ENCODE data around the gene ALDH3A2. TPM values are rescaled to one million over a fixed set of nuclear protein-coding genes. Genes with fewer than 3 reads are reported as not detected.
"Not testable (repeated sequence)": the region's sequence is repeated elsewhere in the genome, so short reads cannot be mapped to it uniquely, and the experiment has no call there.

Gene ALDH3A2
- total RNA-seq, 1 experiment from 2014 or later, result 97.3 TPM

DNA sequence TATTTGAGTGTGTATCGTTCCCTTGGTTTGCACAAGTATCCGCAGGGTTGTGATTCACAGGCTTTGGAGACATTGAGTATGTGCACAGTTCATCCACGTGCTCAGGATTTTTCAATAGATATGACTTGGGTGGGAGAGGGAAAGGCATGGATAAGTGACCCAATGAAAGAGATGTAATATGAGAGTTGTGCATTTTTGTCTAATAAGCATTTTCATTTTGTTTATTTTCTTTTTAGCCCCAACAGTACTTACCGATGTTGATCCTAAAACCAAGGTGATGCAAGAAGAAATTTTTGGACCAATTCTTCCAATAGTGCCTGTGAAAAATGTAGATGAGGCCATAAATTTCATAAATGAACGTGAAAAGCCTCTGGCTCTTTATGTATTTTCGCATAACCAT lies 14.5 kb downstream of the ALDH3A2 start:
- no peak for DNase-seq (ENCODE audit: low spot score)
- no TSS peak for BruUV-seq (replicated peaks)
- no peaks in the 10 kb centered on the region for H3K4me1 ChIP-seq (ENCODE audit: insufficient read depth, low read length, poor library complexity, severe bottlenecking)
- no peaks in the 10 kb centered on the region for H3K9me3 ChIP-seq (ENCODE audit: low read depth, low read length, poor library complexity, severe bottlenecking)
- no peak for TF ChIP-seq EZH2 (IDR thresholded peaks at IDR 0.05; ENCODE audit: borderline replicate concordance, low read depth, low read length, poor library complexity, severe bottlenecking)
- TF ChIP-seq, protein P1, sequence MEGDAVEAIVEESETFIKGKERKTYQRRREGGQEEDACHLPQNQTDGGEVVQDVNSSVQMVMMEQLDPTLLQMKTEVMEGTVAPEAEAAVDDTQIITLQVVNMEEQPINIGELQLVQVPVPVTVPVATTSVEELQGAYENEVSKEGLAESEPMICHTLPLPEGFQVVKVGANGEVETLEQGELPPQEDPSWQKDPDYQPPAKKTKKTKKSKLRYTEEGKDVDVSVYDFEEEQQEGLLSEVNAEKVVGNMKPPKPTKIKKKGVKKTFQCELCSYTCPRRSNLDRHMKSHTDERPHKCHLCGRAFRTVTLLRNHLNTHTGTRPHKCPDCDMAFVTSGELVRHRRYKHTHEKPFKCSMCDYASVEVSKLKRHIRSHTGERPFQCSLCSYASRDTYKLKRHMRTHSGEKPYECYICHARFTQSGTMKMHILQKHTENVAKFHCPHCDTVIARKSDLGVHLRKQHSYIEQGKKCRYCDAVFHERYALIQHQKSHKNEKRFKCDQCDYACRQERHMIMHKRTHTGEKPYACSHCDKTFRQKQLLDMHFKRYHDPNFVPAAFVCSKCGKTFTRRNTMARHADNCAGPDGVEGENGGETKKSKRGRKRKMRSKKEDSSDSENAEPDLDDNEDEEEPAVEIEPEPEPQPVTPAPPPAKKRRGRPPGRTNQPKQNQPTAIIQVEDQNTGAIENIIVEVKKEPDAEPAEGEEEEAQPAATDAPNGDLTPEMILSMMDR (conservative IDR thresholded peaks at IDR 0.05; ENCODE audit: low read depth, low read length), result no peak
- no peak overlapping the region for H3K4me3 ChIP-seq (ENCODE audit: low read depth, low read length, poor library complexity, severe bottlenecking)
- H3K36me3 ChIP-seq (ENCODE audit: insufficient read depth, low read length, poor library complexity, severe bottlenecking), result peaks cover 16% of the 10 kb centered on the region
- ChIA-PET CTCF (no interaction called here), POLR2A (ENCODE audit: low non-redundant PET) (no interaction called here)
- H3K27me3 ChIP-seq (replicated peaks; ENCODE audit: insufficient read depth, low read depth, low read length, poor library complexity), result no peaks in the 10 kb centered on the region
- H3K27ac ChIP-seq (ENCODE audit: low read depth, low read length, poor library complexity, severe bottlenecking), result no peak overlapping the region
- intact Hi-C loops (cut with micrococcal nuclease; ENCODE audit: unreplicated experiment), result no loop called here

DNA sequence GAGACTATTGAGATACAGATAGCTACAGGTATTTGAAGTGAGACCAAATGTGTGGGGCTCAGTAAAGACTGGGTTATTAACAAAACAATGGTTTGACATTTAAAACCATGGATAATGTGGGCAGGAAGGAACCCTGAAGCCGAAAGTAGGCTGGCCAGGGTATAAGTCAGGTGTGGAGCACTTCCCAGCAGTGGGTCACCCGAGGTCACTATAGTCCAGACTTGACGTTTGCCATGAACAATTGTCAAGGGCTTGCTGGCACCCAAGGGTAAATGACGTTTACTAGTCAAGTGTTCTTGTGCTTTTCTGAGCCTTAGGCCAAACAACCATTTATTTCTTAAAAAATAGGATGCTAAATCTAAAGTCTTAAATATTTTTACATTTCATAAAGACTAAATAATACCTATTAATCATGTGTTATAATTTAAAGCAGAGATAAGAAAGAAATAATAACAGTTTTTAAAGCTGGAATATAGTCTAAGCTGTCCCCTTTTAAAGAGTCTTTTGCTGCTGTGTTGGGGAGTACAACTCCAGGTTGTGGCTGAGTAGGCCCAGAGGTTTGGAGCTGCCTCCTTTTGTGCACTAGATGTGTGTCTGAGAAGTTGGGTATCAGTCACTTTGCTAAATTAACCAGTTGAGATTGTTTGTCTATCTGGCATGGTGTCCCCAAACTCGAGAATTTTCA lies 15.7 kb downstream of the ALDH3A2 start:
- Histone ChIP-seq H3K4me1 (ENCODE audit: insufficient read depth, low read length, poor library complexity, severe bottlenecking) (no peaks in the 10 kb centered on the region), H3K9me3 (ENCODE audit: low read depth, low read length, poor library complexity, severe bottlenecking) (no peaks in the 10 kb centered on the region), H3K27ac (ENCODE audit: low read depth, low read length, poor library complexity, severe bottlenecking) (no peak overlapping the region), H3K4me3 (ENCODE audit: low read depth, low read length, poor library complexity, severe bottlenecking) (no peak overlapping the region), H3K27me3 (replicated peaks; ENCODE audit: insufficient read depth, low read depth, low read length, poor library complexity) (no peaks in the 10 kb centered on the region), H3K36me3 (ENCODE audit: insufficient read depth, low read length, poor library complexity, severe bottlenecking) (peaks cover 15% of the 10 kb centered on the region)
- no TSS peak for BruUV-seq (replicated peaks)
- no peak for DNase-seq (ENCODE audit: low spot score)
- no peak for TF ChIP-seq EZH2 (IDR thresholded peaks at IDR 0.05; ENCODE audit: borderline replicate concordance, low read depth, low read length, poor library complexity, severe bottlenecking)
- TF ChIP-seq, protein P1 (conservative IDR thresholded peaks at IDR 0.05; ENCODE audit: low read depth, low read length), result no peak
- CTCF ChIA-PET, result no interaction called here
- POLR2A ChIA-PET (ENCODE audit: low non-redundant PET), result no interaction called here
- intact Hi-C loops (cut with micrococcal nuclease; ENCODE audit: unreplicated experiment), result no loop called here

DNA sequence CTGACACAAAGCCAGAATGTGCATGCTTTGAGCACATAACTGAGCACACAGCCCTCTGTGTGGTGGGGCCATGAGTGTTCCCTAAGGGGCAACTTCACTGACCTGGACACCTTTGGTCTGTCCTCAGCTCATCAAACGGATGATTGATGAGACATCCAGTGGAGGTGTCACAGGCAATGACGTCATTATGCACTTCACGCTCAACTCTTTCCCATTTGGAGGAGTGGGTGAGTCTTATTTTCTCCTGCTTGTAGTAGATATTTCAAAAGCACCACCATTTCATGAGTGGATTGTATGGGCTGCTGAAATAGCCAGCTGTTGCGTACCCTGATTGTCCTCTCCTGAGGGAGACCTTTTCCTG lies 16.2 kb downstream of the ALDH3A2 start:
- POLR2A ChIA-PET (ENCODE audit: low non-redundant PET), result no interaction called here
- intact Hi-C loops (cut with micrococcal nuclease; ENCODE audit: unreplicated experiment), result no loop called here
- DNase-seq (ENCODE audit: low spot score), result no peak

DNA sequence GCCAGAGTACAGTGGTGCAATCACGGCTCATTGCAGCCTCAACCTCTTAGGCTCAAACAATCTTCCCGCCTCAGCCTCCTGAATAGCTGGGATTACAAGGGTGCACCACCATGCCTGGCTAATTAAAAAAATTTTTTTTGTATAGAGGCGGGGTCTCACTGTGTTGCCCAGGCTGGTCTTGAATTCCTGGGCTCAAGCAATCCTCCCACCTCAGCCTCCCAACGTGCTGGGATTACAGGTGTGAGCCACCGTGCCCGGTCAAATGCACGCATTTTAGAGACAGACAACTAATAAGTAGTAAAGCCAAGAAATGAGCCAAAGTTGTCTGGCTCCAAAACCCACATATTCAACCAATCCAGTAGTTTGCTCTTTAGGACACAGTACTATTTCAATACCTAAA lies 21.1 kb downstream of the ALDH3A2 start:
- intact Hi-C loops (cut with micrococcal nuclease; ENCODE audit: unreplicated experiment); DNase-seq (ENCODE audit: low spot score); H3K4me3 ChIP-seq (ENCODE audit: low read depth, low read length, poor library complexity, severe bottlenecking); H3K9me3 ChIP-seq (ENCODE audit: low read depth, low read length, poor library complexity, severe bottlenecking); H3K4me1 ChIP-seq (ENCODE audit: insufficient read depth, low read length, poor library complexity, severe bottlenecking); H3K27me3 ChIP-seq (replicated peaks; ENCODE audit: insufficient read depth, low read depth, low read length, poor library complexity); H3K36me3 ChIP-seq (ENCODE audit: insufficient read depth, low read length, poor library complexity, severe bottlenecking); CTCF ChIA-PET; BruUV-seq (replicated peaks); H3K27ac ChIP-seq (ENCODE audit: low read depth, low read length, poor library complexity, severe bottlenecking); POLR2A ChIA-PET (ENCODE audit: low non-redundant PET): not testable (repeated sequence)

More for the DNA sequence above, 16.2 kb downstream of the ALDH3A2 start:
- Histone ChIP-seq H3K27me3 (replicated peaks; ENCODE audit: insufficient read depth, low read depth, low read length, poor library complexity) (no peaks in the 10 kb centered on the region), H3K4me3 (ENCODE audit: low read depth, low read length, poor library complexity, severe bottlenecking) (no peak overlapping the region), H3K9me3 (ENCODE audit: low read depth, low read length, poor library complexity, severe bottlenecking) (no peaks in the 10 kb centered on the region), H3K4me1 (ENCODE audit: insufficient read depth, low read length, poor library complexity, severe bottlenecking) (no peaks in the 10 kb centered on the region), H3K36me3 (ENCODE audit: insufficient read depth, low read length, poor library complexity, severe bottlenecking) (peaks cover 15% of the 10 kb centered on the region), H3K27ac (ENCODE audit: low read depth, low read length, poor library complexity, severe bottlenecking) (no peak overlapping the region)
- no peak for TF ChIP-seq EZH2 (IDR thresholded peaks at IDR 0.05; ENCODE audit: borderline replicate concordance, low read depth, low read length, poor library complexity, severe bottlenecking)
- TF ChIP-seq, protein P1 (conservative IDR thresholded peaks at IDR 0.05; ENCODE audit: low read depth, low read length), result no peak
- CTCF ChIA-PET, result no interaction called here
- BruUV-seq (replicated peaks), result no TSS peak
